T-helper 17 cell (primary cell): ENCODE measurements around the gene THAP11. TPM values are rescaled to one million over a fixed set of nuclear protein-coding genes. Genes with fewer than 3 reads are reported as not detected.

Experiments used
- ATAC-seq: fragments of 150-1000 bp; cut with Tn5 transposase; 2 replicates; pipeline ENCODE4 v1.10.0; 2021; ENCODE audit warnings: mild to moderate bottlenecking, moderate library complexity
- DNase-seq, 3 donors: peaks; one replicate each; pipeline versions ENCODE4 v3.0.0 to v3.0.0-alpha.2; 2020 to 2021
- H3K9me3 ChIP-seq: one replicate; pipeline ENCODE4 v1.7.0; 2013; ENCODE audit warnings: low read length, mild to moderate bottlenecking; ENCODE audit not compliant: control insufficient read depth, poor library complexity, severe bottlenecking
- H3K27ac Mint-ChIP-seq: one replicate; pipeline ENCODE4 v1.8.0; 2022; ENCODE audit warnings: mild to moderate bottlenecking, moderate library complexity, mixed read lengths
- H3K27me3 Mint-ChIP-seq: one replicate; pipeline ENCODE4 v1.8.0; 2022; ENCODE audit warnings: mixed read lengths
- H3K36me3 Mint-ChIP-seq: one replicate; pipeline ENCODE4 v1.8.0; 2022; ENCODE audit warnings: low read depth, mixed read lengths
- H3K4me1 Mint-ChIP-seq: one replicate; pipeline ENCODE4 v1.8.0; 2022; ENCODE audit warnings: mild to moderate bottlenecking, mixed read lengths
- H3K4me3 Mint-ChIP-seq: one replicate; pipeline ENCODE4 v1.8.0; 2022; ENCODE audit warnings: mild to moderate bottlenecking, moderate library complexity, mixed read lengths
- total RNA-seq, 4 donors: library from RNA in 2 of 4; stranded (reverse) in 2 of 4; gene quantifications; one replicate each; pipeline ENCODE4 v1.2.3 and lab custom pipeline; 2022 to 2026

THAP11 gene
- total RNA-seq, 2 donors from 2014 or later, result 31.2 to 33.1 TPM

- Mint-ChIP-seq H3K4me3 (peak overlapping the region; percentile 95), H3K27ac (peak overlapping the region; percentile 95), H3K4me1 (peaks cover 28% of the 10 kb centered on the region), H3K36me3 (no peaks in the 10 kb centered on the region), H3K27me3 (no peaks in the 10 kb centered on the region)
- ATAC-seq (peak; percentile 12), DNase-seq (no peak)
- H3K9me3 ChIP-seq, result no peaks in the 10 kb centered on the region
These were observed 31.6 kb downstream of the THAP11 start for GRCh38 chr16:67873435-67874370.

GRCh38 chr16:67874372-67874771 lies 32.3 kb downstream of the THAP11 start:
- Mint-ChIP-seq H3K27me3 (no peaks in the 10 kb centered on the region), H3K27ac (peak overlapping the region; percentile 95), H3K4me1 (peaks cover 28% of the 10 kb centered on the region), H3K36me3 (no peaks in the 10 kb centered on the region), H3K4me3 (peak overlapping the region; percentile 95)
- H3K9me3 ChIP-seq, result no peaks in the 10 kb centered on the region
- DNase-seq (no peak), ATAC-seq (no peak)

GRCh38 chr16:67877064-67877463 lies 34.9 kb downstream of the THAP11 start:
- Mint-ChIP-seq H3K4me1 (peaks cover 28% of the 10 kb centered on the region), H3K36me3 (no peaks in the 10 kb centered on the region), H3K27ac (no peak overlapping the region), H3K27me3 (no peaks in the 10 kb centered on the region), H3K4me3 (no peak overlapping the region)
- DNase-seq, result no peak
- no peak for ATAC-seq
- no peaks in the 10 kb centered on the region for H3K9me3 ChIP-seq

- peaks cover 19% of the 10 kb centered on the region for H3K4me1 Mint-ChIP-seq
- H3K27ac Mint-ChIP-seq, result peak overlapping the region; percentile 27
- no peaks in the 10 kb centered on the region for H3K27me3 Mint-ChIP-seq
- H3K4me3 Mint-ChIP-seq, result no peak overlapping the region
- ATAC-seq (no peak), DNase-seq (no peak)
- H3K36me3 Mint-ChIP-seq, result no peaks in the 10 kb centered on the region
- H3K9me3 ChIP-seq, result no peaks in the 10 kb centered on the region
These were observed 36.1 kb downstream of the THAP11 start for GRCh38 chr16:67878232-67878631.

- no peak for ATAC-seq
- DNase-seq, result no peak
- H3K27me3 Mint-ChIP-seq, result no peaks in the 10 kb centered on the region
- no peak overlapping the region for H3K4me3 Mint-ChIP-seq
- peak overlapping the region; percentile 27 for H3K27ac Mint-ChIP-seq
- H3K9me3 ChIP-seq, result no peaks in the 10 kb centered on the region
- H3K36me3 Mint-ChIP-seq, result no peaks in the 10 kb centered on the region
- peaks cover 19% of the 10 kb centered on the region for H3K4me1 Mint-ChIP-seq
These were observed 36.7 kb downstream of the THAP11 start for GRCh38 chr16:67878846-67879245.

- DNase-seq (no peak), ATAC-seq (no peak)
- Mint-ChIP-seq H3K4me1 (peaks cover 13% of the 10 kb centered on the region), H3K4me3 (no peak overlapping the region), H3K27me3 (no peaks in the 10 kb centered on the region), H3K36me3 (no peaks in the 10 kb centered on the region), H3K27ac (no peak overlapping the region)
- H3K9me3 ChIP-seq, result no peaks in the 10 kb centered on the region
These were observed 37.3 kb downstream of the THAP11 start for GRCh38 chr16:67879462-67879861.

GRCh38 chr16:67879936-67880335 lies 37.8 kb downstream of the THAP11 start:
- Mint-ChIP-seq H3K27ac (no peak overlapping the region), H3K4me1 (peaks cover 11% of the 10 kb centered on the region), H3K27me3 (no peaks in the 10 kb centered on the region), H3K4me3 (no peak overlapping the region), H3K36me3 (no peaks in the 10 kb centered on the region)
- ATAC-seq (no peak), DNase-seq (no peak)
- no peaks in the 10 kb centered on the region for H3K9me3 ChIP-seq

- Mint-ChIP-seq H3K27me3 (no peaks in the 10 kb centered on the region), H3K4me3 (no peak overlapping the region), H3K27ac (no peak overlapping the region), H3K36me3 (no peaks in the 10 kb centered on the region), H3K4me1 (peaks cover 4% of the 10 kb centered on the region)
- no peaks in the 10 kb centered on the region for H3K9me3 ChIP-seq
- DNase-seq (no peak), ATAC-seq (no peak)
These were observed 38.5 kb downstream of the THAP11 start for GRCh38 chr16:67880584-67880983.

GRCh38 chr16:67881621-67882161 lies 39.6 kb downstream of the THAP11 start:
- H3K4me3 Mint-ChIP-seq, result no peak overlapping the region
- no peak for DNase-seq
- ATAC-seq, result no peak
- no peaks in the 10 kb centered on the region for H3K27me3 Mint-ChIP-seq
- no peaks in the 10 kb centered on the region for H3K36me3 Mint-ChIP-seq
- H3K9me3 ChIP-seq, result no peaks in the 10 kb centered on the region
- no peak overlapping the region for H3K27ac Mint-ChIP-seq
- H3K4me1 Mint-ChIP-seq, result peaks cover 4% of the 10 kb centered on the region

- no peaks in the 10 kb centered on the region for H3K36me3 Mint-ChIP-seq
These were observed 40.4 kb downstream of the THAP11 start for GRCh38 chr16:67882374-67883145.

GRCh38 chr16:67883146-67883871 lies 41.2 kb downstream of the THAP11 start:
- no peaks in the 10 kb centered on the region for H3K9me3 ChIP-seq
- H3K4me1 Mint-ChIP-seq, result peaks cover 4% of the 10 kb centered on the region
- DNase-seq, result no peak
- no peak overlapping the region for H3K4me3 Mint-ChIP-seq
- no peaks in the 10 kb centered on the region for H3K36me3 Mint-ChIP-seq
- ATAC-seq, result peak; percentile 10
- H3K27ac Mint-ChIP-seq, result peak overlapping the region; percentile 87
- H3K27me3 Mint-ChIP-seq, result no peaks in the 10 kb centered on the region

More at GRCh38 chr16:67882374-67883145, 40.4 kb downstream of the THAP11 start:
- DNase-seq (no peak), ATAC-seq (no peak)
- no peaks in the 10 kb centered on the region for H3K27me3 Mint-ChIP-seq
- H3K27ac Mint-ChIP-seq, result no peak overlapping the region
- H3K4me1 Mint-ChIP-seq, result peaks cover 4% of the 10 kb centered on the region
- H3K9me3 ChIP-seq, result no peaks in the 10 kb centered on the region
- H3K4me3 Mint-ChIP-seq, result no peak overlapping the region

GRCh38 chr16:67883872-67884261 lies 41.7 kb downstream of the THAP11 start:
- no peaks in the 10 kb centered on the region for H3K36me3 Mint-ChIP-seq
- peak; percentile 84 for ATAC-seq
- no peaks in the 10 kb centered on the region for H3K9me3 ChIP-seq
- H3K4me1 Mint-ChIP-seq, result peaks cover 4% of the 10 kb centered on the region
- no peaks in the 10 kb centered on the region for H3K27me3 Mint-ChIP-seq
- peak; percentile 60 to 76 (median 67) for DNase-seq
- no peak overlapping the region for H3K4me3 Mint-ChIP-seq
- peak overlapping the region; percentile 87 for H3K27ac Mint-ChIP-seq

GRCh38 chr16:67884684-67885083 lies 42.6 kb downstream of the THAP11 start, which contains the start of gene NRN1L:
TSS of gene NRN1L (plus strand) at chr16:67884885. CDS start at chr16:67884904, 19 bp downstream.
- H3K4me3 Mint-ChIP-seq, result no peak within 1 kb of the TSS
- H3K27ac Mint-ChIP-seq, result peak within 1 kb of the TSS; percentile 87
- DNase-seq, result no peak
- no peaks in the 10 kb centered on the region for H3K27me3 Mint-ChIP-seq
- H3K4me1 Mint-ChIP-seq, result peaks cover 4% of the 10 kb centered on the region
- H3K9me3 ChIP-seq, result no peaks in the 10 kb centered on the region
- H3K36me3 Mint-ChIP-seq, result no peaks in the 10 kb centered on the region
- no peak for ATAC-seq
